ENCODE measurements around the gene LRMDA.

- TF ChIP-seq CTCF (IDR thresholded peaks at IDR 0.05; ENCODE audit: low read depth, low read length) = no peak
- TF ChIP-seq EZH2phosphoT487 (IDR thresholded peaks at IDR 0.05; ENCODE audit: low read depth) = no peak
Measured at GRCh38 chr10:75505840-75506506, 74.5 kb downstream of the LRMDA start.

Measured in OCI-LY3 (cell line).